HEK293 (cell line): ENCODE results near the gene LPIN1.
A peak's percentile ranks its signal among the peaks of the same experiment; 100 is the strongest.

Source experiments
- BCL11A ChIP-seq: fragments of 450-650 bp; formaldehyde crosslinking; IDR thresholded peaks from 2 replicates; pipeline ENCODE4 v1.5.1; 2016; ENCODE audit warnings: low read depth, missing biosample characterization, missing genetic modification characterization
- CTCF ChIP-seq: fragments of 450-650 bp; formaldehyde crosslinking; IDR thresholded peaks from 2 replicates; pipeline ENCODE4 v1.5.1; 2016; ENCODE audit warnings: missing biosample characterization, missing genetic modification characterization
- ELK4 ChIP-seq: IDR thresholded peaks from 2 replicates; pipeline ENCODE4 v1.6.1; 2011; ENCODE audit warnings: mild to moderate bottlenecking, low read depth, low read length, borderline replicate concordance
- PRDM4 ChIP-seq: fragments of 450-650 bp; formaldehyde crosslinking; IDR thresholded peaks from 2 replicates; pipeline ENCODE4 v1.5.1; 2017; ENCODE audit warnings: missing biosample characterization, missing genetic modification characterization
- RBAK ChIP-seq: fragments of 450-650 bp; formaldehyde crosslinking; IDR thresholded peaks from 2 replicates; pipeline ENCODE4 v1.5.1; 2016; ENCODE audit warnings: missing biosample characterization, missing genetic modification characterization
- SP3 ChIP-seq: fragments of 450-650 bp; formaldehyde crosslinking; IDR thresholded peaks from 2 replicates; pipeline ENCODE4 v1.5.1; 2016; ENCODE audit warnings: missing biosample characterization, missing genetic modification characterization
- YY1 ChIP-seq: fragments of 450-650 bp; formaldehyde crosslinking; IDR thresholded peaks from 2 replicates; pipeline ENCODE4 v1.5.1; 2018; ENCODE audit warnings: missing biosample characterization, missing genetic modification characterization
- ZBTB11 ChIP-seq: fragments of 450-650 bp; formaldehyde crosslinking; conservative IDR thresholded peaks from 2 replicates; pipeline ENCODE4 v1.5.1; 2016; ENCODE audit warnings: low read depth, missing biosample characterization, missing genetic modification characterization
- ZBTB17 ChIP-seq: fragments of 450-650 bp; formaldehyde crosslinking; IDR thresholded peaks from 2 replicates; pipeline ENCODE4 v1.5.1; 2016; ENCODE audit warnings: missing biosample characterization, missing genetic modification characterization
- ZBTB21 ChIP-seq: fragments of 450-650 bp; formaldehyde crosslinking; IDR thresholded peaks from 2 replicates; pipeline ENCODE4 v1.5.1; 2017; ENCODE audit warnings: missing biosample characterization, missing genetic modification characterization
- ZNF18 ChIP-seq: fragments of 450-650 bp; formaldehyde crosslinking; IDR thresholded peaks from 2 replicates; pipeline ENCODE4 v1.5.1; 2016; ENCODE audit warnings: missing biosample characterization, missing genetic modification characterization
- ZNF26 ChIP-seq: fragments of 450-650 bp; formaldehyde crosslinking; IDR thresholded peaks from 2 replicates; pipeline ENCODE4 v1.5.1; 2016; ENCODE audit warnings: missing biosample characterization, missing genetic modification characterization
- ZNF280C ChIP-seq: fragments of 450-650 bp; formaldehyde crosslinking; IDR thresholded peaks from 2 replicates; pipeline ENCODE4 v1.5.1; 2016; ENCODE audit warnings: missing biosample characterization, missing genetic modification characterization
- ZNF391 ChIP-seq: fragments of 450-650 bp; formaldehyde crosslinking; IDR thresholded peaks from 2 replicates; pipeline ENCODE4 v1.5.1; 2016; ENCODE audit warnings: low read depth, missing biosample characterization, missing genetic modification characterization, borderline replicate concordance
- ZNF600 ChIP-seq: fragments of 450-650 bp; formaldehyde crosslinking; IDR thresholded peaks from 2 replicates; pipeline ENCODE4 v1.5.1; 2016; ENCODE audit warnings: missing biosample characterization, missing genetic modification characterization
- ZNF692 ChIP-seq: fragments of 450-650 bp; formaldehyde crosslinking; IDR thresholded peaks from 2 replicates; pipeline ENCODE4 v1.5.1; 2016; ENCODE audit warnings: missing biosample characterization, missing genetic modification characterization
- ZNF747 ChIP-seq: fragments of 450-650 bp; formaldehyde crosslinking; IDR thresholded peaks from 2 replicates; pipeline ENCODE4 v1.5.1; 2016; ENCODE audit warnings: missing biosample characterization, missing genetic modification characterization
- ZNF776 ChIP-seq: fragments of 450-650 bp; formaldehyde crosslinking; IDR thresholded peaks from 2 replicates; pipeline ENCODE4 v1.5.0; 2017; ENCODE audit warnings: missing biosample characterization, missing genetic modification characterization, borderline replicate concordance
- ZSCAN18 ChIP-seq: fragments of 450-650 bp; formaldehyde crosslinking; IDR thresholded peaks from 2 replicates; pipeline ENCODE4 v1.5.1; 2016; ENCODE audit warnings: missing biosample characterization, missing genetic modification characterization
- ZSCAN30 ChIP-seq: fragments of 450-650 bp; IDR thresholded peaks from 2 replicates; pipeline ENCODE4 v1.5.1; 2018; ENCODE audit warnings: missing biosample characterization, mild to moderate bottlenecking, missing genetic modification characterization, moderate library complexity

LPIN1 gene

GRCh38 chr2:11829947-11830707 is 83.7 kb downstream of the LPIN1 start (continued):
- TF ChIP-seq PRDM4 (tag by site-specific recombination) = peak; percentile 69
- TF ChIP-seq ZNF747 (tag by site-specific recombination) = no peak
- TF ChIP-seq YY1 (tag by site-specific recombination) = 0 out of 2 replicates have a peak, but pooled peaks have one; percentile 40
- peak; percentile 55 for TF ChIP-seq ZNF692 (tag by site-specific recombination)
- TF ChIP-seq ZNF391 = no peak
- no peak for TF ChIP-seq ELK4
- no peak for TF ChIP-seq ZNF776 (tag by site-specific recombination)
- TF ChIP-seq ZNF26 (tag by site-specific recombination) = no peak
- TF ChIP-seq CTCF (tag by site-specific recombination) = peak; percentile 88
- TF ChIP-seq RBAK (tag by site-specific recombination) = no peak
- TF ChIP-seq ZBTB11 (tag by site-specific recombination) = peak; percentile 51; the same call in 1 of the 2 replicates
- peak; percentile 49 for TF ChIP-seq SP3
- peak; percentile 97 for TF ChIP-seq ZBTB17 (tag by site-specific recombination)
- TF ChIP-seq ZNF18 (tag by site-specific recombination) = peak; percentile 86
- TF ChIP-seq ZNF600 (tag by site-specific recombination) = peak; percentile 87
- TF ChIP-seq ZSCAN30 (tag by site-specific recombination) = peak; percentile 81; the same call in 1 of the 2 replicates
- no peak; the same call in 1 of the 2 replicates for TF ChIP-seq BCL11A (tag by site-specific recombination)
- peak; percentile 38 for TF ChIP-seq ZBTB21 (tag by site-specific recombination)
- TF ChIP-seq ZNF280C (tag by site-specific recombination) = no peak
- no peak for TF ChIP-seq ZSCAN18 (tag by site-specific recombination)
